ENCODE results near the gene LIX1. TPM values are rescaled to one million over a fixed set of nuclear protein-coding genes. Genes with fewer than 3 reads are reported as not detected.
A peak's percentile ranks its signal among the peaks of the same experiment; 100 is the strongest.

Gene LIX1
- total and polyA plus RNA-seq, 12 donors = 0.03 to 0.33 (median 0.18) TPM; not detected in 9

GRCh38 chr5:97071101-97071500 lies 71.3 kb downstream of the LIX1 start:
- H3K36me3 ChIP-seq (replicated peaks in 1 of 2) = no peaks in the 10 kb centered on the region
- no peak for TF ChIP-seq CTCF (IDR thresholded peaks at IDR 0.05)
- no peak for TF ChIP-seq POLR2A (IDR thresholded peaks at IDR 0.05)
- DNase-seq = peak; percentile 43 to 82 (median 69)
- H3K4me1 ChIP-seq (replicated peaks in 1 of 2) = no peaks in the 10 kb centered on the region
- no peaks in the 10 kb centered on the region for H3K27me3 ChIP-seq
- H3K9me3 ChIP-seq (replicated peaks in 1 of 3) = no peaks in the 10 kb centered on the region
- WGBS, 4 donors = 39 to 54% (median 41%) methylated on average over 8 of the region's 8 CpGs
- intact Hi-C loops (cut with DNase I) = no loop called here
- peak overlapping the region in 1 of 5 donors; percentile 47 for H3K27ac ChIP-seq
- H3K4me3 ChIP-seq = no peak overlapping the region

- DNase-seq = no peak
- no peak overlapping the region for H3K4me3 ChIP-seq
- H3K4me1 ChIP-seq (replicated peaks in 1 of 2) = no peaks in the 10 kb centered on the region
- no peaks in the 10 kb centered on the region for H3K9me3 ChIP-seq (replicated peaks in 1 of 3)
- no peaks in the 10 kb centered on the region for H3K27me3 ChIP-seq
- intact Hi-C loops (cut with DNase I) = no loop called here
- H3K36me3 ChIP-seq (replicated peaks in 1 of 2) = no peaks in the 10 kb centered on the region
- no peak overlapping the region for H3K27ac ChIP-seq
- TF ChIP-seq CTCF (IDR thresholded peaks at IDR 0.05) = no peak
- no peak for TF ChIP-seq POLR2A (IDR thresholded peaks at IDR 0.05)
These were observed 72.2 kb downstream of the LIX1 start for GRCh38 chr5:97070234-97070633.

GRCh38 chr5:97067296-97067850 lies 75.0 kb downstream of the LIX1 start:
- no peaks in the 10 kb centered on the region for H3K9me3 ChIP-seq (replicated peaks in 1 of 3)
- TF ChIP-seq POLR2A (IDR thresholded peaks at IDR 0.05) (no peak), CTCF (IDR thresholded peaks at IDR 0.05) (no peak)
- H3K4me1 ChIP-seq (replicated peaks in 1 of 2) = no peaks in the 10 kb centered on the region
- H3K27me3 ChIP-seq = no peaks in the 10 kb centered on the region
- no peak overlapping the region for H3K27ac ChIP-seq
- intact Hi-C loops (cut with DNase I) = no loop called here
- no peak for DNase-seq
- no peak overlapping the region for H3K4me3 ChIP-seq
- WGBS, 4 donors = 71 to 78% (median 73%) methylated on average over 4 of the region's 4 CpGs
- H3K36me3 ChIP-seq (replicated peaks in 1 of 2) = no peaks in the 10 kb centered on the region

DNA sequence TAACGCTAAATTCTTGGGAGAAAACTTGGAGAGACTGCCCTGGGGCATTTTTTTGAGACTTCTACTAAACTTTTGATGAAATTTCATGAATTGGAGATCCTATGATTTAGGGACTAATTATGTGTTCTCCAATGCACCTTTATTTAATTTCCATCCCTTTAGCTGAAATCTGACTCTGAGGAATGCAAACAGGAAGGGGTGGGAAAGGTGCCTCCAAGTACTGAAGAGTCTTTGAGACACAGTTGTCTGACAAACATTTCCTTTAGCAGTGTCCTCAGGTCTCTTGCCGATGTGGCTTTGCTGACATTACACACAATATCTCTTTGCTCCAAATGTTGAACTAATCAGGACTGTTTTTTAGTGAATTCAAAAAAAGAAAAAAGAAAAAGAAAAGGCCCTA lies 76.9 kb downstream of the LIX1 start:
- no peaks in the 10 kb centered on the region for H3K9me3 ChIP-seq (replicated peaks in 1 of 3)
- no peak overlapping the region for H3K27ac ChIP-seq
- H3K27me3 ChIP-seq = no peaks in the 10 kb centered on the region
- DNase-seq = no peak
- intact Hi-C loops (cut with DNase I) = no loop called here
- no peak for TF ChIP-seq CTCF (IDR thresholded peaks at IDR 0.05)
- no peaks in the 10 kb centered on the region for H3K4me1 ChIP-seq (replicated peaks in 1 of 2)
- H3K36me3 ChIP-seq (replicated peaks in 1 of 2) = no peaks in the 10 kb centered on the region
- 66 to 76% (median 71%) methylated on average over 2 of the region's 2 CpGs for WGBS, 4 donors
- H3K4me3 ChIP-seq = no peak overlapping the region

Data from adrenal gland (tissue), 12 donors.